ENCODE results near the gene KIAA1755. TPM values are rescaled to one million over a fixed set of nuclear protein-coding genes. Genes with fewer than 3 reads are reported as not detected.

Gene KIAA1755
- total RNA-seq, 4 donors from 2014 or later: 0.24 to 9.9 (median 1.6) TPM

DNA sequence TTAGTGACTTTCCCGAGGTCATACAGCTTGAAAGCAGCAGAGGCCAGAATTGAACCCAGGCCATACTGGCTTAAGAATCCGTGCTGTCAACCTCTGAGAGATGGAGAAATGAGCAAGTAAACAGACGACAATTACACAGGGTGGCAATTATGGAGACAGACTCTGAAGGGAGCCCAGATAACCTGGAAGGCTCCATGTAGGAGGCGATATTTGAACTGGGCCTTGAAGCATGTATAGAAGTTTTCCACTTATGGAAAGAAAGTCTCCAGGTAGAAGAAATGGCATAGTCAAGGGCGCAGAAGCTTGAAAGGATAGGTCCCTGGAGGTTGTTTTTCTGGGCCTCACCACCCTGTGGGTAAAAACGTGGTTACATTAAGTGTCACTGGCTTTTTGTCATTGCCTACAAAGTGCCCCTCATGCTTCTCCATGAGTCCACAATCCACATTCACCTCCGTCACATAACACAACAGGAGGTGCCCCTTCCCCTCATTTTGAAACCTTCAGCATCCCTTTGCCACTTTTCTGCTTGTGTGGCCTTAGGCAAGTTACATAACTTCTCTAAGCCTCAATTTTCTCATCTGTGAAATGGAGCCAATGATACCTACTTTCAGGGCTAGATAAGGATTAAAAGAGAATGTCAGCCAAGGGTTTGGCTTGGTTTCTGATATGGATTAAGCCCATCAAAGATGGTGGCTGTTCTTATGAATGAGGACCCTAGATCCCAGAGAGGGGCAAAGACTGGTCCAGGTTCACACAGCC, 37.6 kb upstream of the KIAA1755 start:
- ATAC-seq (ENCODE audit: low FRiP score) (no peak), DNase-seq (ENCODE audit: low spot score) (no peak)
- TF ChIP-seq, protein P1, sequence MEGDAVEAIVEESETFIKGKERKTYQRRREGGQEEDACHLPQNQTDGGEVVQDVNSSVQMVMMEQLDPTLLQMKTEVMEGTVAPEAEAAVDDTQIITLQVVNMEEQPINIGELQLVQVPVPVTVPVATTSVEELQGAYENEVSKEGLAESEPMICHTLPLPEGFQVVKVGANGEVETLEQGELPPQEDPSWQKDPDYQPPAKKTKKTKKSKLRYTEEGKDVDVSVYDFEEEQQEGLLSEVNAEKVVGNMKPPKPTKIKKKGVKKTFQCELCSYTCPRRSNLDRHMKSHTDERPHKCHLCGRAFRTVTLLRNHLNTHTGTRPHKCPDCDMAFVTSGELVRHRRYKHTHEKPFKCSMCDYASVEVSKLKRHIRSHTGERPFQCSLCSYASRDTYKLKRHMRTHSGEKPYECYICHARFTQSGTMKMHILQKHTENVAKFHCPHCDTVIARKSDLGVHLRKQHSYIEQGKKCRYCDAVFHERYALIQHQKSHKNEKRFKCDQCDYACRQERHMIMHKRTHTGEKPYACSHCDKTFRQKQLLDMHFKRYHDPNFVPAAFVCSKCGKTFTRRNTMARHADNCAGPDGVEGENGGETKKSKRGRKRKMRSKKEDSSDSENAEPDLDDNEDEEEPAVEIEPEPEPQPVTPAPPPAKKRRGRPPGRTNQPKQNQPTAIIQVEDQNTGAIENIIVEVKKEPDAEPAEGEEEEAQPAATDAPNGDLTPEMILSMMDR (IDR thresholded peaks at IDR 0.05): no peak

DNA sequence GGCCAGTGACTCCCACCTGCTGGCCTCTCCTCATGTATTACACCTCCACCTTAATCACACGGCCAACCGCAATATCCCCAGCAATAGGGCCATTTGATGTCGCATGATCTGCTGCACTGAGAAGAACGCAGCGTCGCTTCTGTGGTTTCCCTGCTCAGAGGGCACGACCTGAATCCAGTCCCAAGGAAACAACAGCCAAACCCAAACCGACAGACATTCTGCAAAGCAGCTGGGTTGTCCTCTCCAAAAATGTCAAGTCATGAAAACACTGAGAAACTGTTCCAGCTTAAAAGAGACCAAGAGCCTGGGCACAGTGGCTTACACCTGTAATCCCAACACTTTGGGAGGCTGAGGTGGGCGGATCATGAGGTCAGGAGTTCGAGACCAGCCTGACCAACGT, 35.9 kb upstream of the KIAA1755 start:
- DNase-seq (ENCODE audit: low spot score) (no peak), ATAC-seq (ENCODE audit: low FRiP score) (no peak)
- TF ChIP-seq, protein P1 (IDR thresholded peaks at IDR 0.05): no peak

DNA sequence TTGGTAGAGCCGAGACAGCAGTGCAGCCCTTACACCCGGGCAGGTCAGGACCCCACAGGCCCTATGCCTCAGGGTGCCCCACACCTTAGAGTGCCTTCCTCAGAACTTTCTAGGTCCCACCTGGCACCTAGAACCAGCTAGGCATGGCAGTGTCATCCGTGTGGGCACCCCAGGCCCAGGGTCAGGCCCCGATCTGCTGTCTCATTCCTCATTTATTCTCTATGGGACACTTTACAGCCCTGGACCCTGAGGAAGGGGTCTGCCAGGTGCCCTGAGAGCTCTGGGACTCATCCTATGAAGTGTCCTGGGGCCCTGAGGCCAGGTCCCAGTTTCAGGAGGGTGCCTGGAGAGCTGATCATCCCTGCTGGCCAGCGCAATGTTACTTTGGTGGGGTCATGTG, 35.3 kb upstream of the KIAA1755 start:
- no peak for ATAC-seq (ENCODE audit: low FRiP score)
- TF ChIP-seq, protein P1 (IDR thresholded peaks at IDR 0.05): no peak
- DNase-seq (ENCODE audit: low spot score): no peak

DNA sequence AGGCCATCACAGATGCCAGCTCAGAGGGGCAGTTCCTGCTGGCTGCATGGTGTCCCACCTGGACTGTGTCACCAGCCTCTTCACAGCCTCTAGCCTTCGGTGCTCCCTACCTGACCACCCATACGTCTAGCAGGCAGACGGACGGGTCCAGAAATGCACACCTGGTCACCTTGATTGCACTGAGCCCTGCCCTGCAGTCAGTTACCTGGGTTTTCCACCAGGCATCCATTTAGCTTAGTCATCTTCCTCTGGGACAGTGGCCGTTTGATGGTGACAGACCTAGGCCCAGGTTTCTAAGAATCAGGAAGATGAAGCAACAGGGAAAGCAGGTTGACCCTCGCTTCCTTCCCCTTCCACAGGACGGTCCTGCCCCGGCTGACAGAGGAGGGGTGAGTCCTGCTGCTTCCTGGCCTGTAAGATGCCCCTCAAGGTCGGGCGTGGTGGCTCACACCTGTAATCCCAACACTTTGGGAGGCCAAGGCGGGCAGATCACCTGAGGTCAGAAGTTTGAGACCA, 33.6 kb upstream of the KIAA1755 start:
- TF ChIP-seq, protein P1 (IDR thresholded peaks at IDR 0.05): no peak
- ATAC-seq (ENCODE audit: low FRiP score) (no peak), DNase-seq (ENCODE audit: low spot score) (no peak)

DNA sequence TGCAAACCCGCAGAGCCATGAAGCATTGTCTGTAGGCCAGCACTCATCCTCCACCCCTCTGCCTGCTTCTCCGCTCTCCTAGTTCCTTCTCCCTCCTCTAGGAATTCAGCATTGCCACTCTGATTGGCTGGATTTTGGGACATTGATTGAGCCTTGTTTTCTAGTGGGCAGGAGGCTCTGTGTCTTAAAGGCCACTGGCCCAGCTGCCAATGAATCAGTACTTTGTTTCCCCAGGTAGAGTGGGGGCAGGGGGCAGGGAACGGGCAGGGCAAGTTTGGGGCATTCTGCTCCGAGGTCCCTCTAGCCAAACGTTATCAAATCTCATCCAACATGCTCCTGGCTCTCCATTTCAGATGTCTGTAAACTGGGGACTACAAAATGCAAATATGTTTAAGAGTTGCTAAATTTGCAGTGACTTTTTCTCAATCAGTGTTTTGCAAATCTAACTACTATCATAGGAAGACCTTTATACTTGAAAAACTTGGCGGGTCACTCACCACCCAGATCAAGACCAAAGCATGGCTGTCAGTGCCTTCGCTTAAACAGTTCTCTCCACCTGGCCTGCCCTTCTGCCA, 33.0 kb upstream of the KIAA1755 start:
- DNase-seq (ENCODE audit: low spot score) (no peak), ATAC-seq (ENCODE audit: low FRiP score) (no peak)
- TF ChIP-seq, protein P1 (IDR thresholded peaks at IDR 0.05): no peak

DNA sequence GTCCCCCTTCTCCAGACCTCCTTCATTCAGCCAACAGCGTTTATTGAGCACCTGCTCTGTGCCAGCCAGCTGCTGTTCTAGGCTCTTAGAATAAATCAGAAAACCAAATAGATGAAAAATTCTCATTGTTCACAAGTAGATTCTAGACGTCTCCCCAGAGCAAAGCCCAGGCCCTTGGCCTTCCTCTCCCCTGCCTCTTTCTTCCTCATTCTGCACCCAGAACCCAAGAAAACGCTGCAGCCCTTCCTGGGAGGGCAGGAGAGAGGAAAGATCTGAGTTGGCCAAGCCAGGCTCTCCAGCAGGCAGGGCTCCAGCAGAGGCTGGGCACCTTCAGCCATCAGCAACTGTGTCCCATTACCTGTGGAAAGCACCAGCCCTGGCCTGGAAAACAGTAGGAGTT, 31.4 kb upstream of the KIAA1755 start:
- DNase-seq (ENCODE audit: low spot score) (no peak), ATAC-seq (ENCODE audit: low FRiP score) (no peak)
- TF ChIP-seq, protein P1 (IDR thresholded peaks at IDR 0.05): no peak

All from omental fat pad (tissue), 4 donors.